Fibroblast of peridontal ligament (primary cell): ENCODE measurements around the gene MYRIP.

ENCODE experiments used
- DNase-seq: peaks from one replicate; pipeline ENCODE4 v3.0.0-alpha.2; 2010; ENCODE audit errors: extremely low read depth

Gene MYRIP

GRCh38 chr3:40230382-40230781, 421.0 kb downstream of the MYRIP start:
- no peak for DNase-seq

DNA sequence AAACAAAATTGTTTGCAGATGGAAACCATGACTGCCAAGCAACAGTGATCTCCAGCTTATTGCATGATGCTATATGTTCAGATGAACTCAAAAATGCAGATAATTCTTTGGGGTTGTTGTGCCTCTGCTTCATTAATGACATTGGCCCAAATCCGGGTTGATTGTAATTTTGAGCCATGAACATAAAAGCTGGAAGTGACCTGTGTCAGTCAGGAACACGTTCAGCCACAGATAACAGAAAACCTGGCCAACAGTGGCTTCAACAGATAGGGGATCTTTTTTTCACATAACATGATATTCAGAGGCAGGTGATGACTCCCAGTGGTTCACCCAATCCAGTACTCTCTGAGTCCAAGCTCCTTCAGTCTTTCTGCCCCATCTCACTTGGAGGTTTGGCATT, 423.2 kb downstream of the MYRIP start:
- no peak for DNase-seq

DNA sequence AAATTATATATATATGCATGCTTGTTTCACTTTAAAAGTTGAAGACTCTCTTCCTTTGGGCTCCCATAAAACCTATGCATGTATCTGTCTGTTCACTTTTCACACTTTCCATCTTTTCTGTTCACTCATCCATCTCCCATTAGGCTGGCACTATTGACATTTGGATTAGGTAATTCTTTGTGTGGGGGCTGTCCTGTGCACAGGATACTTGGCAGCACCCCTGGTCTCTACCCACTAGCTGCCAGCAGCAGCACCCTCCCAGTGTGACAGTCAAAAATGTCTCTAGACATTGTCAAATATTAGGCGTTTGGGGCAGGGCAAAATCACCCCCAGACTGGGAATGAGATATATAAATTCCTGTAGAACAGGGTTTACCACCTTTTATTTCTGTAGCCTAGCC, 427.8 kb downstream of the MYRIP start:
- DNase-seq, result no peak

DNA sequence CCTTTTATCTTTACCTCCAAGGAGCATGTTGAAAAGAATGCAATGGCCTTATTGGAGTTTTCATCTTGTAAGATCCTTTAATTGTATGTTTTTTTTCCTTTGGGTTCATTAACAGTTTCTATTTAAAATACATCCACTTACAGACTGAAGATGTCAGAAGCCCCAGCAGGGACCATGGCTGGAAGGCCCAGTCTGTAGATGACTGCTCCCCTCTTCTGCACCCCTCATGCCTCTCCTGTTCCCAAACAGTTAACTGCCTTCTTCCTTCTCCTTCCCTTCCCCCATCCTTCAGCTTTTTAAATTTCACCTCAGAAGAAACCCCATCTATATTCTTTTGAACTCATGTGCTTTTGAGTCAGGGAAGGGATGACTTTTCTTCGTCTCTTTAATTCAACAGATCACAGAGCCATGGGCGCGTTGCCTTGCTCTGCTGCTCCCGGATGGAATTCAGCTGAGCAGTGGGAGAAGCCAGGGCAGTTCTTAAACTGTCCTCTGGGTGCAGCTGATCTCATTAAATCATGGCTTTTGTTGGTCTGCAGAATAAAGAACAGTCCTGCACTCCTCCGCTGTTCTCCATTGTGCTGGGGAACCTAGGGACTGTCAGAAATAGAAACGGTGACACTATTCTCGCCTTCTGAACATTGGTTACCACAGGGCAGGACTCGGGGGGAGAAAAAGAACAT, 428.6 kb downstream of the MYRIP start:
- peak; percentile 21 for DNase-seq

DNA sequence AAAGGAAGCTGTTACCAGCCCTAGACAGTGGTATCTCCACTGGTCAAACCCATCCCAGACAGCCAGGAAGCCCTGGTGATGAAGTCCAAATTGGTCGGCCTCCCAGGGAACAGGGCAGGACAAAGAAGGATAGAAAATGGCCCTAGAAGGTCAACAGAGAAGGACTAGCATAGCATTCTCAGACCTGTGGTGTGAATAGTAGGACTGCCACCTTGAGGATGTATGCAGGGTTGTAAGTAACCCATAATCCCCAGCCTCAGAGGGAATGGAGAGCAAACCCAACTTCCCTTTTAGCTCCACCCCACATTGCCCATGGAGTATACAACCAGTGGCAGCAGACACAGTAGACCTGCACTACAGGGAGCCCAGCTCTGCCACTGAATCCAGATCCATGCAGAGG, 431.5 kb downstream of the MYRIP start:
- DNase-seq, result no peak

DNA sequence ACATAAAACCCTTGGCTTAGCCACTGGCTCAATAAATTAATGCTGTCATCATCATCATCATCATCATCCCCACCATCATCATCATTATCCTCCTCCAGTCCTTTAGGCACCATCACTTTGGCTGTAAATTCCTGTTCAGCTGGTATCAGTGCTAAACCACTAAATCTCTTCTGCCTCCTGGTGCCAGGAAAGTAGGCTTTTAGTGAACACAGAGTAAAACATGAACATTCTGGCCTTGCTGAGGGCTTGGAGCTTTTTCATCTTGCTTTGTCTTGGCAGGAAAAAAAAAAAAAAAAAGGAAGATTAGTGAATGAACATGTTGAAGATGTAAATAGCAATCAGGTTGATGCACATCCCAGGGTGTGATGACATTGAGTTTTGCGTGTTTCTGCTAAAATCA, 432.8 kb downstream of the MYRIP start:
- no peak for DNase-seq

- no peak for DNase-seq
Observed at GRCh38 chr3:40242638-40243037, 433.2 kb downstream of the MYRIP start.

GRCh38 chr3:40243056-40243455, 433.6 kb downstream of the MYRIP start:
- DNase-seq, result no peak

DNA sequence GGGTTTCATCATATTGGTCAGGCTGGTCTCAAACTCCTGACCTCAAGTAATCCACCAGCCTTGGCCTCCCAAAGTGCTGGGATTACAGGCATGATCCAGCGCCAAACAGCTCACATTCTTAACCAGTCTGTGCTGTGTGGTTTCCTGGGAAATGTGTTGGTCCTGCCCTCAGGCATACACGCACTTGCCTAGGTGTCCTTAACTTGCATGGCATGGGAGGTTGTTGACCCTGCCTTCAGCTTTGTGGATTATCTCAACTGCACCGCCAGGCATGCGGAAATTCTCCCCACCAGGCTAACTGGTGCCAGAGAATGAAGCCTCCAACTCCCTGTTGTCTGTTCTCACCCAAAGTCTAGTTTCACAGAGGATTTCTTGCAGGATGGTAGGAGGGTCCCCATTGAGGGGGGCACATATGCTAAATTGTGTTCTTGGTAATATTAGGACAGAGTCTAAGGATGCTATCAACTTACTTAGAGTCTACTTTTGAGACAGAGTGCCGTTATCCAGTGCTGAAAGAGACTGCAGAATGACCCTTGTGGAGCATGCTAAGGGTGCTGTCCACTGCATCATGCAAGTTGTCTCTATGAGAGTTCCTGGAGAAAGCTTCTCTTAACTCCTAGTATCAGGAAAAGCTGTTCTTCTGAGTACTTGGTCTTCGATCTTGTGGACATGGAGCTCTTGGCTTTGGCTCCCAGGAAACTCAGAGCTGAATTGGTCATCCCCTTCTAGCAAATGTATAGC, 438.5 kb downstream of the MYRIP start:
- DNase-seq, result no peak

DNA sequence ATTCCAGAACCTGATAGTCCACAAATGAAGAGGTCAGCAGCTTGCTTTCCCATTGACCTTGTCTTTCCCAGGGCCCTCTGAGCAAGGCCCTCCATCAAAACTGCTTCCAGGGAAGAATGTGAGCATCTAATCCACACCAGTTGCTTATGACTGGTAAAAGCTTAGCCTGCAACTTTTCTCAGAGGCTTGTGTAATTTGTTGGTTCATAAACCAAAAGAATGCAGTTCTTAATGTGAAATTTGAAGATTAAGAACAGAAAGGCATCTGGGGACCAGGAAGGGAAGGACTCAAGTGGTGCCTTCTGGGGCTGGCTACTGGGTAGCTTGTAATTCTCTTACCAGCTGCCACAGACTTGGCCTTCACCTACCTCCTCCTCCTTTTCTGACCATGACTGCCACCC, 439.2 kb downstream of the MYRIP start:
- DNase-seq, result no peak

DNA sequence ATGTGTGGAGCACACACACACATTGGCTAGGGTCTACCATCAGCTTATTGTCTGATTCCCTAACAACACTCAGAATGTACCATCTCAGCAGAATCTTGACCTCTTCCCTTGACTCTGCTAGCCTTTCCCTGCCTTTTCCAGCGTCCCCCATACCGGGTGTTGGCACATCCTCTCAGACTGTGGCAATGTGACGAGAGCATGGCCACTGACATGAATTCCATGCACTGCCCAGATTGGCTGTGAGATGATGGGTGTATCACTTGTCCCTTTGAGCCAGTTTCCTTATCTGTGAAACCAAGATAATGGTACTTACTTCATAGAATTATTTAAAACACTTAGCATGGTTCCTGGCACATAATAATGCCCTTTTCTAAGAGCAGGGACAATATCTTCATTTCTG, 439.8 kb downstream of the MYRIP start:
- DNase-seq, result no peak

GRCh38 chr3:40254491-40254890, 445.1 kb downstream of the MYRIP start:
- DNase-seq, result no peak

- no peak for DNase-seq
Observed at GRCh38 chr3:40254891-40255290, 445.5 kb downstream of the MYRIP start.

- no peak for DNase-seq
Observed at GRCh38 chr3:40255532-40255931, 446.1 kb downstream of the MYRIP start.

DNA sequence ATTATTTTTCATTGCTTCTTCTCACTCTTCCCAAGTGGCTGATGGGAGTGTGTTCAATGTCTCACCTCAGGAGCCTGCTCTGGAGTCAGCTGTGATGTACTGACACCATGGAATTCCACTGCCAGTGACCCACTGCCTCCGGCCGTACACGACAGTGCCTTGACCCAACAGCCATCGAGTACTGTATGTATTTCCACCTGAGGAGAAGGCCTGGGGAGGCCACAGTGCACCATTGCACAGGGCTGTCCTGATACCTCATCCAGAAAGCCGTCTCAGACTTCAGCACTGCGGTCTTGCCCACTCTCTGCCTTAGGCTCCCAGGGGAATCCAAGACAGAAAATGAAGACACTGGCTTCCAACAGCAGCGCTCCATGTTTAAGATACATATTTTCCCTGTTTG, 448.7 kb downstream of the MYRIP start:
- no peak for DNase-seq

- peak; percentile 15 for DNase-seq
Observed at GRCh38 chr3:40258555-40258954, 449.1 kb downstream of the MYRIP start.

GRCh38 chr3:40262331-40262730, 452.9 kb downstream of the MYRIP start:
- no peak for DNase-seq

DNA sequence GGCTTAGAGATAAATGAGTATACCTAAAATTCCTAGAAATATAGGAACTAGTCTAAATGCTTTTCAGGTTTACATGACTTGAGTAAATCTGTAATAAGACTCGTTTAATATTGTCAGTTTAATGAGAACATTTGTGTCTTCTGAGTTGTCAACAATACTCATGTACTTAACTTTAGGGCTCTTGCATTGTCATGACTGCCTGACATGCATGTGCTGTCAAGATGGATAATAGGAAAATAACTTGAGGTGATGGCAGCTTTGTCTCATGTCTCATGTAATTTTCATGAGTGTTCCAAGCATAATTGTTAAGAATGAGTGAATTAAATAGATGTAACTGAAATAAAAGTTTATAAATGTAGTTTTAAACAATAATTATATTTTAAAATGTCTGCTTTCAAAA, 455.0 kb downstream of the MYRIP start:
- DNase-seq, result no peak

DNA sequence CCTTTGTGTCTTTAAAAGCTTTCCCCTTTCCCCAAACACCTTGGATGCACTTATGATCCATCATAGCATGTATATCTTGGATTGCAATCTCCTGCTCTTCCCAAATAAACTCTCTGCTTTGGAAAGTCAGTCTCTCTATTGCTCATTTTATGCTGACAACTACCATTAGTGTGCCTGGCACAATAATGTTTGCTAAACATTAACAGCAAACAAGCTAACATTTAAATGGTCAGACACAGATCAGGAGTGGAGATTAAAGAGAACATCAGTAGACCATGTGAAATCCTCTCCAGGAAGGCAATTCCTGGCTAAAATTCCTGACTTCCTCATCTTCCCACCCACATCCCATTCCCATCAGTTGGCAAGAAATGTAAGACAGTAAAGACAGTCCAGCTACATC, 455.8 kb downstream of the MYRIP start:
- DNase-seq, result no peak

DNA sequence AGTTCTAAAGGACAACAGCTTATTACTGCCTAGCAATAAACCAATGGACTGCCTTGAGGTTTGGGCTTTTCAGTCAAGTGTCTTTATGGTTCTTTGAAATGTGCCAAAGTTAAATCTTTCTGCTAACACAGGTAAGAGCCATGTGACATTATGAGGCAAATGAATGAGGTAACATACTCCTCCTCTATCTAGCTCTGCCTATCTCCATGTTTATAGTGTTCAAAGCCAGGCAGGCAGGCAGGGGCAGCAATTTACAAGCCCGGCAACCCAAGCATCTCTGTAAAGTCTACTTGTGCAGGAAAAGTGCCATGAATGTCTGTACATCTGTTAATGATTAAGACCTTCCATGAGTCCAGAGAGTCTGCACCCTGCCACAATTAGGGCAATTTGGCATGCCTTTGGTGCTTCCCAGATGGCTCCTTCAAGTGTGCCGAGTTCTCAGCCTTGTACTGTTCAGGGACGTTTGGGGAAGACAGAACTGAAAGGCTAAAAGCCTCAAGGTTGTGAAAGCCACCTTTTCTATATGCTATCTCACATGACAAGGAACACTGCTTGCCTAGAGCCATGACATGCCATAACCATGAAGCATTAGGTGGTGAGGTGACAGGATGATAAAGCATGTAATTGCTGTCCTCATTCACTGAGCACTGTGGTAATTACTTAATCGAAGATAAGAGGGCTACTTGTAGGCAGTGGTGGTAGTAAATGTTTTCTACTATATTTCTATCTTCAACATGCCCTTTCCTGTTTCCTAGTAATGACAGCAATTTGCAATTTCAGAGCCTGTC, 458.7 kb downstream of the MYRIP start:
- DNase-seq, result peak; percentile 60

DNA sequence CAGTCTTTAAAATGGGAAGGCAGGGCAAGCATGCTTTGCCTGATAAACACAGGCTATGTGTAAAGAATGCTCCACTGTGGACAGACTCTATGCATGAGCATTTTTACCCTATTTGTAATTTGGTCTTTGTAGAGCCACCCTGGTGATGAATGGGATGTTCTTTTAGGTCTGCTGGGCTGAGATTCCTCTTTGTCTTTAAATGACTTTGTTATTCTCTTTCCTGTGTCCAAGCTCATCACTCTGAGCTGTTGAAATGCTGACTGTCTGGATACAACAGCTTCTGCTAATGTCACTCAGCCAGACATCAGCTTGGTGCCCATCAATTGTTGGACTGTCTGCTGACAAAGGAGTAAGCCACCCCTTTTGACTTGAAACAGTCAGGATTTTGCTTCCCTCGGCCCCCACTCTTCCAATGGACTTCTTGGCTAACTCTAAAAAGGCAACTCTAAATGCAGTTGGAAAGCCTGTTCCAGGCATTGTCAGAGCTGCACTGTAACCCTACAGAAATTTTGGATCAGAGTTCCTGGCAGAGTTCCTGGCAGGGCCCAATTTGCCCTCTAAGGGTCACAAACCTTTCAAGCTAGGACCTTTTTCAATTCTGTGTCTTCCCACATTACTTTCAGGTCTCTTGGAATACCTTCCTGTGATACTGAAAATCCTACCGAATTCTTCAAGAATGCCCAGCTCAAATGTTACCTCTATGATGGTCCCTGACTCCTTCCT, 459.6 kb downstream of the MYRIP start:
- no peak for DNase-seq

DNA sequence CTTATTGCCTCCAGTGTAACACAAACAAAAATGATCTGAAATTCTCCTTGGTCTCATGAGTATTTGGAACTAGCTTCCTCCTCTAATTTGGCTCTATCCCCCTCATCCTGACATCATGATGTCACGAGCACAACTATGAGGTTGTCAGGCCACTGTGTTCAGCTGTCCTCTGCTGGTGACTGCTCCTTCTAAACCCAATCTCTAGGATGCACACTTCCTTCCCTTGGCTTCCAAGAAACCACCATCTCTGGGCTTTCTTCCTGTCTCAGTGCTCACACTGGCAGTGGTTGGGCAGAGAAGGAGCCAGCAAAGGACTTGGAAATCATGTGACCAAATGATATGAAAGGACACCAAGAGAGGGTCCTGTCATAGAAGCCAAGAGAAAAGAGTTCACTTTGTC, 469.4 kb downstream of the MYRIP start:
- DNase-seq, result no peak
